IMR-90 (cell line): ENCODE results near the gene TMEM144.

Source experiments
- BHLHE40 ChIP-seq: fragments of 150-350 bp; IDR thresholded peaks from 2 replicates; pipeline ENCODE4 v1.6.1; 2016; ENCODE audit warnings: mild to moderate bottlenecking, low read depth, low read length
- CEBPB ChIP-seq: IDR thresholded peaks from 2 replicates; pipeline ENCODE4 v1.6.1; 2012; ENCODE audit warnings: low read depth, low read length, improper control_type of control experiment
- CTCF ChIP-seq: conservative IDR thresholded peaks from 2 replicates; pipeline ENCODE4 v1.5.1; 2012; ENCODE audit warnings: mild to moderate bottlenecking, low read depth, low read length, improper control_type of control experiment
- NFE2L2 ChIP-seq: fragments of 150-350 bp; IDR thresholded peaks from 2 replicates; pipeline ENCODE4 v1.6.1; 2016; ENCODE audit warnings: low read depth, mild to moderate bottlenecking, low read length
- POLR2A ChIP-seq: IDR thresholded peaks from 2 replicates; pipeline ENCODE4 v1.6.1; 2012; ENCODE audit warnings: mild to moderate bottlenecking, low read depth, low read length
- RAD21 ChIP-seq: IDR thresholded peaks from 2 replicates; pipeline ENCODE4 v1.6.1; 2012; ENCODE audit warnings: low read length, improper control_type of control experiment
- RFX5 ChIP-seq: IDR thresholded peaks from 2 replicates; pipeline ENCODE4 v1.8.0; 2012; ENCODE audit warnings: low read depth, mild to moderate bottlenecking, low read length, moderate library complexity
- SMC3 ChIP-seq: fragments of 150-350 bp; IDR thresholded peaks from 2 replicates; pipeline ENCODE4 v1.6.1; 2016; ENCODE audit warnings: low read depth, mild to moderate bottlenecking, antibody characterized with exemption, low read length, moderate library complexity
- TF ChIP-seq, protein P1 (sequence below): fragments of 150-350 bp; IDR thresholded peaks from 2 replicates; pipeline ENCODE4 v1.6.1; 2016; ENCODE audit warnings: low read depth, mild to moderate bottlenecking, low read length, moderate library complexity, borderline replicate concordance

- TF ChIP-seq CTCF (no peak), SMC3 (no peak), POLR2A (no peak), RAD21 (no peak), BHLHE40 (no peak), RFX5 (no peak), NFE2L2 (no peak), CEBPB (no peak)
- TF ChIP-seq, protein P1, sequence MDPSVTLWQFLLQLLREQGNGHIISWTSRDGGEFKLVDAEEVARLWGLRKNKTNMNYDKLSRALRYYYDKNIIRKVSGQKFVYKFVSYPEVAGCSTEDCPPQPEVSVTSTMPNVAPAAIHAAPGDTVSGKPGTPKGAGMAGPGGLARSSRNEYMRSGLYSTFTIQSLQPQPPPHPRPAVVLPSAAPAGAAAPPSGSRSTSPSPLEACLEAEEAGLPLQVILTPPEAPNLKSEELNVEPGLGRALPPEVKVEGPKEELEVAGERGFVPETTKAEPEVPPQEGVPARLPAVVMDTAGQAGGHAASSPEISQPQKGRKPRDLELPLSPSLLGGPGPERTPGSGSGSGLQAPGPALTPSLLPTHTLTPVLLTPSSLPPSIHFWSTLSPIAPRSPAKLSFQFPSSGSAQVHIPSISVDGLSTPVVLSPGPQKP: no peak
These were observed 1.2 kb upstream of the TMEM144 start for GRCh38 chr4:158208963-158209640.
